DMS 273 (cell line): ENCODE results near the gene C1QTNF7.

Experiments used
- DNase-seq: peaks from one replicate; lab custom pipeline; 2025; ENCODE audit not compliant: unreplicated experiment; lab: John Stamatoyannopoulos, UW

Gene C1QTNF7

GRCh38 chr4:15427701-15428100, at the start of gene C1QTNF7:
Gene C1QTNF7, plus strand, starts transcription at chr4:15428033. Its CDS starts 7,711 bp downstream, at chr4:15435744.
- DNase-seq = no peak

- no peak for DNase-seq
Observed at GRCh38 chr4:15378062-15378461, 49.8 kb upstream of the C1QTNF7 start.

DNA sequence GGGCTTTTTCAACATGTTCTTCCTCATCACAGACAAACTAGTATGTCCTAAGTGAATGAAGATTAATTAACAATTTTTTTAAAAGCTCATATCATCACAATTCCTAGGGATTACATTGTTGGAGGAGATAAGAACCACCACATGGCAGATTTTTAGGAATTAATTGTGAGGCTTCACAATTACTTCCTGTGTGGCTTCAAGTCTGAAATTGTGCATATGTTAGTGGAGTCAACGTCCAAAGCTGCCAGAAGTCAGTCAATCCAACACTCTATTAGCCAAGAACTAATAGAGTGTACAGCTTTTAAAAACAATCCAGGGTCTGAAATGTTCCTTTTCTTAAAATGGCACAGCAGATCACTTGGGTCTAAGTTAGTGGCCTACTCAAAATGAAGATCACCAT, 49.3 kb upstream of the C1QTNF7 start:
- no peak for DNase-seq

- DNase-seq = no peak
Observed at GRCh38 chr4:15381806-15382338, 46.0 kb upstream of the C1QTNF7 start.

DNA sequence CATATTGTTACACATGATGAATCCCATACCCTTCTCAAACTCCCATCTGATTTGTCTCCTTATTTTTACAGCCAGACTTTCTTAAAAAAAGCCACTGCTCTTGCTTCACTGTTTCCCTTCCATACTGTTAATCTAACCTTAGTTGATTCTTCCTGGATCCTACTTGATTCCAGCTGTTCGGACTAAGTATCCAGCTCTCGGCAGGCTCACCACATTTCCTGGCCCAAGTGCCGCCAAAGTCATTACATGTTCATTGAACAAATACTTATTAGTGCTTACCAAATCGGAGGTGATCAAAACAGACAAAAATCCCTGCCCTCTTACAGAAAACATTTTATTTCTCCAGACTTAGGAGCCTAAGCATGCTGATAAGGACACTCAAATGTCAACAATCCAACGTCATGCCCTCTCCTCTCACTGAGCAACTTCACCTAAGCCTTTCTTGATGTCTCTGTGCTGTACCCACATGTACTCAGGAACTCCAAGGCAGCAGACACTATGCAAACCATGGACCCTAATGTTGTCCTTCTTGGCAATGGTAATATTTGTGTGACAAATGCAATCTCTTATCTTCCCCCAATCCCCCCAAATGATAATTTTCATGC, 45.1 kb upstream of the C1QTNF7 start:
- DNase-seq = no peak

GRCh38 chr4:15385515-15385914, 42.3 kb upstream of the C1QTNF7 start:
- DNase-seq = no peak

- no peak for DNase-seq
Observed at GRCh38 chr4:15385928-15386327, 41.9 kb upstream of the C1QTNF7 start.

- DNase-seq = no peak
Observed at GRCh38 chr4:15390494-15390893, 37.3 kb upstream of the C1QTNF7 start.

GRCh38 chr4:15392053-15392805, 35.6 kb upstream of the C1QTNF7 start:
- no peak for DNase-seq

GRCh38 chr4:15395311-15395710, 32.5 kb upstream of the C1QTNF7 start:
- DNase-seq = no peak

DNA sequence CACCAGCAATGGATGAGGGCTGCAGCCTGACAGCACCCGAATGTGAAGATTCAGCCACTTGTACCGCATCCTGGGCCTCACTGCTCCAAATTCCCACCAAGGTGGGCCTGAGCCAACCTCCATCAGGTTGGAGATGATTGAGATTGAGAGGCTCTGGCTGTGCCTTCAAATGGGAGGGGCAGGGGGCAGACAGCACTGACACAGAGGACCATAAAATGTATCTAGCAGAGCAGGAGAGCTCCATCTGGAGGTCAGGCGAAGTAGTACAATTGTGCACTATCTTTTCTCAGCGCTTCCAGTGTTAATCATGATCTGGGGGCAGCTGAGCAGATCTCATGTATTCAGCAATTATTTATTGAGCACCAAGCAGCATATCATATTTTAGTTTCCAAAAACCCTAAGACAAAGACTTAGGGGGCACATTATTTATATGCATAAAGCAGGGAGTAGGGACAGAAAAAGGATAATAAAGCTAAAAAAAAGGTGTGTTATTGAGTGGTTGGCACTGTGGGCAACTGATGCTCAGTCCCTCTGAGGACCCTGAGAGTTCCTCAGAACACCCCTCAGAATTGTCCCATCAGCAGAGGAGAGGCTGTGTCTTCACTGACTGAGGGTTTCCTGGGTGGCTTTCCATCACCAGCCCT, 31.6 kb upstream of the C1QTNF7 start:
- peak; percentile 65 for DNase-seq

- DNase-seq = no peak
Observed at GRCh38 chr4:15398001-15398400, 29.8 kb upstream of the C1QTNF7 start.

- no peak for DNase-seq
Observed at GRCh38 chr4:15398732-15399131, 29.1 kb upstream of the C1QTNF7 start.

DNA sequence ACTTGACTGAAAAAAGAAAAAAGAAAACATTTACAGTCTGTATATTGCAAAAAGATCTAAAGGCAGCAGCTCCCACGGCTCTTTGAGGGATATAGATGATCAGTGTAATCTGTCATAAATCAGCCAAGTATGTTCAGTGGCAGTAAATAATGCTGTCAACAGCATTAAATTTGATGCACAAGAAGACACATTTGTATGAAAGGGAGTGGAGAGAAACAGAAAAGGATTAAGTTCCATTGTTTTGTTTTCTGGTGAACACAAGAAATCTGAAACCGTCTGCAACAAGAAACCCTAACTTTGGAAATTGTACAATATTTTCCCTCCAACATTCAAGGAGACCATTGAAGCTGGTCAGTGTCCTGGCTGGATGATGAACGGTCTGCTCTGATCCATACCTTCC, 27.6 kb upstream of the C1QTNF7 start:
- no peak for DNase-seq

DNA sequence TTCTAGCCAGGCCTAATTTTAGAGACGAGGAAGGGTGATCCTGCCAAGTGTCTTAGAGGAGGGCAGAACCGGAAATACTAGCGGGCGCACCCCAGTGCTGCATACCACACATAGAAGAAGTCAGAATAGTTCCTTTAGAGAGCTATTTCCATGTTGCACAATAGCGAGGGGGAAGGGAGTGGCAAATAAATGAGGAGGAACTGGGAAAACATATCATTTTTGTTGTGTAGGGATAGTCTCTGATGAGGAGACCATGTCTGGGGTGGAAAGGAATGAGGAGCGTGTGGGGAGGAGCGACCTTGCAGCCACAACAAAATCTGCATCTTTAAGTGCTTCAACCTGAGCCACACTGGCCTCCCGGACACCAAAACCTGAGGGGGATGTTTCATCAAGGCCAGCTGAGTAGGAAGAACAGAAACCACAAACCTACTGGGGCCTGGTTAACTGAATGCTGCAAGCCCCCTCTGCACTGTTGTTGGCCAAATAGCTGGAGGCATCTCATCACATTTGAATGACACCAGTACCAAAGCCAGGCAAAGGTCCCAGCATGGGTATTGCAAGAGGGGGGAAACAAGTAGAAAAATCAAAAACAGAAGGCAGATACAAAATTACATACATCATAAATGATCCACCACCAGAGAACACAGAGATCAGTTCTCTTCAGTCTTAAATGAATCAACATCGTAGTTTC, 26.7 kb upstream of the C1QTNF7 start:
- no peak for DNase-seq

- no peak for DNase-seq
Observed at GRCh38 chr4:15402146-15402545, 25.7 kb upstream of the C1QTNF7 start.

DNA sequence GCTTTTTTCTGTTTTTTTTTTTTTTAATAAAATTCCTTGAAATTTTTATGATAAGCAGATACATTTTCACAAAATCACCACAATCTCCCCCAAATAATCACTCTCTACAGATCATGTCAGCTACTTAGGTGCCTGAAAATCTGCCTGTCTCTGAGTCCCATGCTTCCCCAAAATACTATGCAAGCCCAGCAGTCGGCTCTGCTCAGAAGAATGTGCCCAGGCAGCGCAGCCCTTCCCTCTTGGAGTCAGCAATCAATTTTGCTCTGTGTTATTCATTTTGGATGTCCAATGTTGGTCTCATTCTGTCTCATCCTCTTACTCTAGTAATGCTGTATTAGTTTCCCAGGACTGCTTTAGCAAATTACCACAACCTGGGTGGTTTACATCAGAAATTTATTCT, 24.9 kb upstream of the C1QTNF7 start:
- DNase-seq = no peak

GRCh38 chr4:15405018-15405417, 22.8 kb upstream of the C1QTNF7 start:
- no peak for DNase-seq

GRCh38 chr4:15410750-15411149, 17.1 kb upstream of the C1QTNF7 start:
- DNase-seq = no peak

- no peak for DNase-seq
Observed at GRCh38 chr4:15412461-15412860, 15.4 kb upstream of the C1QTNF7 start.

GRCh38 chr4:15413010-15413622, 14.7 kb upstream of the C1QTNF7 start:
- no peak for DNase-seq
